IPS-18a (cell line): Measurements from ENCODE around the gene PTBP3.

Source experiments
- H3K27ac ChIP-seq: one replicate; pipeline ENCODE4 v1.5.1; 2013; ENCODE audit warnings: low read length
- H3K27me3 ChIP-seq: one replicate; pipeline ENCODE4 v1.6.1; 2013; ENCODE audit warnings: mild to moderate bottlenecking, low read length; ENCODE audit not compliant: control insufficient read depth, insufficient read depth
- H3K36me3 ChIP-seq: one replicate; pipeline ENCODE4 v1.6.1; 2013; ENCODE audit warnings: low read depth, low read length; ENCODE audit not compliant: control insufficient read depth
- H3K4me1 ChIP-seq: one replicate; pipeline ENCODE4 v1.6.1; 2013; ENCODE audit warnings: low read depth, low read length; ENCODE audit not compliant: control insufficient read depth
- H3K4me3 ChIP-seq: one replicate; pipeline ENCODE4 v1.5.1; 2013; ENCODE audit warnings: low read length
- H3K9ac ChIP-seq: one replicate; pipeline ENCODE4 v1.6.1; 2013; ENCODE audit warnings: mild to moderate bottlenecking, low read length, moderate library complexity
- H3K9me3 ChIP-seq: one replicate; pipeline ENCODE4 v1.6.1; 2013; ENCODE audit warnings: low read depth, low read length; ENCODE audit not compliant: control insufficient read depth

Gene PTBP3

GRCh38 chr9:112173489-112174221 lies 159.8 kb downstream of the PTBP3 start:
- no peaks in the 10 kb centered on the region for H3K9me3 ChIP-seq
- no peaks in the 10 kb centered on the region for H3K36me3 ChIP-seq
- H3K4me3 ChIP-seq, result no peak overlapping the region
- H3K27ac ChIP-seq, result no peak overlapping the region
- no peak overlapping the region for H3K9ac ChIP-seq
- peaks cover 4% of the 10 kb centered on the region for H3K4me1 ChIP-seq
- H3K27me3 ChIP-seq, result peaks cover 34% of the 10 kb centered on the region

GRCh38 chr9:112170968-112171367 lies 162.5 kb downstream of the PTBP3 start:
- Histone ChIP-seq H3K4me3 (no peak overlapping the region), H3K36me3 (no peaks in the 10 kb centered on the region), H3K27ac (no peak overlapping the region), H3K9ac (no peak overlapping the region), H3K4me1 (peaks cover 9% of the 10 kb centered on the region), H3K9me3 (no peaks in the 10 kb centered on the region), H3K27me3 (peaks cover 21% of the 10 kb centered on the region)

GRCh38 chr9:112170235-112170634 lies 163.2 kb downstream of the PTBP3 start:
- Histone ChIP-seq H3K27ac (no peak overlapping the region), H3K4me1 (peaks cover 9% of the 10 kb centered on the region), H3K9ac (no peak overlapping the region), H3K36me3 (no peaks in the 10 kb centered on the region), H3K9me3 (no peaks in the 10 kb centered on the region), H3K4me3 (no peak overlapping the region), H3K27me3 (peaks cover 14% of the 10 kb centered on the region)

- H3K4me1 ChIP-seq, result peaks cover 9% of the 10 kb centered on the region
- H3K36me3 ChIP-seq, result no peaks in the 10 kb centered on the region
- H3K9me3 ChIP-seq, result no peaks in the 10 kb centered on the region
- no peak overlapping the region for H3K9ac ChIP-seq
- no peak overlapping the region for H3K27ac ChIP-seq
- no peak overlapping the region for H3K4me3 ChIP-seq
- peaks cover 10% of the 10 kb centered on the region for H3K27me3 ChIP-seq
These were observed 164.1 kb downstream of the PTBP3 start for GRCh38 chr9:112169368-112169767.

GRCh38 chr9:112168197-112168596 lies 165.2 kb downstream of the PTBP3 start:
- H3K27ac ChIP-seq, result no peak overlapping the region

More at GRCh38 chr9:112168197-112168596, 165.2 kb downstream of the PTBP3 start:
- Histone ChIP-seq H3K9ac (no peak overlapping the region), H3K4me1 (peaks cover 9% of the 10 kb centered on the region), H3K36me3 (no peaks in the 10 kb centered on the region), H3K9me3 (no peaks in the 10 kb centered on the region), H3K4me3 (no peak overlapping the region), H3K27me3 (no peaks in the 10 kb centered on the region)
